ENCODE data around the gene TMX3. TPM values are rescaled to one million over a fixed set of nuclear protein-coding genes. Genes with fewer than 3 reads are reported as not detected.

TMX3 gene
- total and polyA plus RNA-seq, 9 donors = 14.8 to 41.9 (median 26.8) TPM

DNA sequence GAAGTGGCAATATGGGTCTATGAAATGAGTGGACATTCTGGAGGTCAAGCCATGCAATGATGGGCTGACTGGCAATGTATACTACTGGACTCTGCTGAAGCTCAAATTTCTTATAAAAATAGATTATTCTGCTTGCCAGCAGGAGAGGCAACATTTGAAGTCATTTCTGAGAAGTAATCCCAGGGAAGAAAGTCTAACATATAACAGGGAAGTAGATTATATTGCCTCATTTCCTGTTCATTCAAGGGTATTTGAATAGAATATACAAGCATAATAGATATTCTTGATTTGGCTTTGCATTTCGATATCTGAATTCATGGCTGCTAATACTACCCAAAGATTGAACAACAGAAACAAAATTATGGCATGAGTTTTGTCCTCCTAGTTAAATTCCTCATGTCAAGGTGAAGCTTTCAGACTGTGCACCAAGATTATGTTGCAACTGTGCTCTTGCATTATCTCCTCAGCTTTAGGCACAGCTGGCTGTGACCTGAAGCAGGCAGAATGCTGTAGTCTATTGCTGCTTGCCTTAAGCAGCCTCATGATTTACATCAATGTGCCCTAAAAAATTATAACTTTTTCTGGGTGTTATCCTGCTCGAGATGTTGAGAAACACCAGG is 13.3 kb upstream of the TMX3 start:
- intact Hi-C loops (cut with DNase I) = no loop called here

DNA sequence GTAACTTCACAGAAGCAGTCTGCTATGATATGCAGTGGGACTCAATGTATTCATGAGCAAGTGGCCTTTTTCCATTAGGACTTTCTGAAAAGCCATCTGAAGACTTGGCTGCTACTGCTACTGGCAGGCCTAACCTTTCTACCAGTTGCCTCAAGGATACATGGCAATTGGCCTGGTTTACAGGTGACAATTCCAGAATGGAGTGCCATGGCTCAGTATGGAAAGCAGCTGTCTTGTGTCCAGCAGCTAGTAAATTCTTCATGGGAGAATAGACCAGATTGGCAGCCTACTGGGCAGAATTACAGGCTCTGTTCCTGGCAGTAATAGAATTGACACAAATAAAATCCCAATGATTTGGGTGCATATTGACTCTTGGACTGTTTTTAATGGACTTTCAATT is 12.6 kb upstream of the TMX3 start:
- intact Hi-C loops (cut with DNase I) = no loop called here
- DNase-seq = no peak
- Histone ChIP-seq H3K4me1 (ENCODE audit: insufficient read depth) (peaks cover 3% of the 10 kb centered on the region), H3K9me3 (no peaks in the 10 kb centered on the region), H3K27me3 (no peaks in the 10 kb centered on the region), H3K27ac (no peak overlapping the region), H3K4me3 (no peak overlapping the region), H3K36me3 (no peaks in the 10 kb centered on the region)
- TF ChIP-seq POLR2A (IDR thresholded peaks at IDR 0.05) = no peak
- no peak for TF ChIP-seq EP300 (IDR thresholded peaks at IDR 0.05)
- TF ChIP-seq, protein P1, sequence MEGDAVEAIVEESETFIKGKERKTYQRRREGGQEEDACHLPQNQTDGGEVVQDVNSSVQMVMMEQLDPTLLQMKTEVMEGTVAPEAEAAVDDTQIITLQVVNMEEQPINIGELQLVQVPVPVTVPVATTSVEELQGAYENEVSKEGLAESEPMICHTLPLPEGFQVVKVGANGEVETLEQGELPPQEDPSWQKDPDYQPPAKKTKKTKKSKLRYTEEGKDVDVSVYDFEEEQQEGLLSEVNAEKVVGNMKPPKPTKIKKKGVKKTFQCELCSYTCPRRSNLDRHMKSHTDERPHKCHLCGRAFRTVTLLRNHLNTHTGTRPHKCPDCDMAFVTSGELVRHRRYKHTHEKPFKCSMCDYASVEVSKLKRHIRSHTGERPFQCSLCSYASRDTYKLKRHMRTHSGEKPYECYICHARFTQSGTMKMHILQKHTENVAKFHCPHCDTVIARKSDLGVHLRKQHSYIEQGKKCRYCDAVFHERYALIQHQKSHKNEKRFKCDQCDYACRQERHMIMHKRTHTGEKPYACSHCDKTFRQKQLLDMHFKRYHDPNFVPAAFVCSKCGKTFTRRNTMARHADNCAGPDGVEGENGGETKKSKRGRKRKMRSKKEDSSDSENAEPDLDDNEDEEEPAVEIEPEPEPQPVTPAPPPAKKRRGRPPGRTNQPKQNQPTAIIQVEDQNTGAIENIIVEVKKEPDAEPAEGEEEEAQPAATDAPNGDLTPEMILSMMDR (IDR thresholded peaks at IDR 0.05) = no peak

More for the DNA sequence above, 13.3 kb upstream of the TMX3 start:
- Histone ChIP-seq H3K4me1 (ENCODE audit: insufficient read depth) (peaks cover 1% of the 10 kb centered on the region), H3K9me3 (no peaks in the 10 kb centered on the region), H3K27ac (no peak overlapping the region), H3K27me3 (no peaks in the 10 kb centered on the region), H3K4me3 (no peak overlapping the region), H3K36me3 (no peaks in the 10 kb centered on the region)
- DNase-seq = no peak
- 88 to 94% (median 89%) methylated on average over 2 of the region's 2 CpGs for WGBS, 3 donors
- TF ChIP-seq POLR2A (IDR thresholded peaks at IDR 0.05) = no peak
- TF ChIP-seq, protein P1 (IDR thresholded peaks at IDR 0.05) = no peak
- no peak for TF ChIP-seq EP300 (IDR thresholded peaks at IDR 0.05)

DNA sequence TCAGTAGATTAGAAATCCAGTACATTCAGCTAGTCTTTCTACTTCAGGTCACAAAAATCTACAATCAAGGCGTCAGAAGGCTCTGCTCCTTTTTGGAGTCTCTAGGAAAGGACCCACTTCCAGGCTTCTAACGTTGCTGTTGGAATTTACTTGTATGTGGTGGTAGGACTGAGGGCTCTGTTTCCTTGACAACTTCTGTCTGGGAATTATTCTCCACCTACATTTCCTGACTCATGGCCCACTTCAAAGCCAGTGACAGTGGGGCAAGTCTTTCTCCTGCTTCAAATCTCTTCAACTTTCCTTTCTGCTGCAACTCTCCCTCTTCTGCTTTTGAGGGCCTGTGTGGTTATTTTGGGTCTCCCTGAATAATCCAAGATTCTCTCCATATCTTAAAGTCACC is 10.4 kb upstream of the TMX3 start:
- Histone ChIP-seq H3K27ac (no peak overlapping the region), H3K9me3 (no peaks in the 10 kb centered on the region), H3K36me3 (no peaks in the 10 kb centered on the region), H3K27me3 (no peaks in the 10 kb centered on the region), H3K4me3 (no peak overlapping the region), H3K4me1 (ENCODE audit: insufficient read depth) (peaks cover 3% of the 10 kb centered on the region)
- no peak for DNase-seq
- TF ChIP-seq, protein P1 (IDR thresholded peaks at IDR 0.05) = no peak
- TF ChIP-seq EP300 (IDR thresholded peaks at IDR 0.05) = no peak
- TF ChIP-seq POLR2A (IDR thresholded peaks at IDR 0.05) = no peak
- intact Hi-C loops (cut with DNase I) = no loop called here
- 73 to 84% (median 77%) methylated on average over 2 of the region's 2 CpGs for WGBS, 3 donors

DNA sequence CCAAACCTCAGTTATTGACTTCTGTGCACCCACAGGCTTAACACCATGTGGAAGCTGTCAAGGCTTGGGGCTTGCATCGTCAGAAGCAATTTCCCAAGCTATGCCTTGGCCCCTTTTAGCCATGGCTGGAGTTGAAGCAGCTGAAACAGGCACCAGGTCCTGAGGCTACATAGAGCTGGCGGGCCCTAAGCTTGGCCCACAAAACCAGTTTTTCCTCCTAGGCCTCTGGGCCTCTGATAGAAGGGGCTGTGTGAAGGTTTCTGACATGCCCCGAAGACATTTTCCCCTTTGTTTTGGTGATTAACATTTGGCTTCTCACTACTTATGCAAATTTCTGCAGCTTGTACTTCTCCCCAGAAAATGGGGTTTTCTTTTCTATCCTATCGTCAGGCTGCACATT is 9.1 kb upstream of the TMX3 start:
- no peak for DNase-seq
- H3K9me3 ChIP-seq = no peaks in the 10 kb centered on the region
- no peaks in the 10 kb centered on the region for H3K27me3 ChIP-seq
- WGBS, 3 donors = 90 to 96% (median 94%) methylated on average over 4 of the region's 4 CpGs
- H3K4me1 ChIP-seq (ENCODE audit: insufficient read depth) = peaks cover 3% of the 10 kb centered on the region
- no peak overlapping the region for H3K4me3 ChIP-seq
- H3K36me3 ChIP-seq = no peaks in the 10 kb centered on the region
- H3K27ac ChIP-seq = no peak overlapping the region
- intact Hi-C loops (cut with DNase I) = no loop called here
- TF ChIP-seq EP300 (IDR thresholded peaks at IDR 0.05) (no peak), POLR2A (IDR thresholded peaks at IDR 0.05) (no peak)
- TF ChIP-seq, protein P1 (IDR thresholded peaks at IDR 0.05) = no peak

Data from ovary (tissue), 9 donors.